ENCODE measurements around the gene NLK.
A peak's percentile ranks its signal among the peaks of the same experiment; 100 is the strongest.
"Not testable (repeated sequence)": the region's sequence is repeated elsewhere in the genome, so short reads cannot be mapped to it uniquely, and the experiment has no call there.

NLK gene

GRCh38 chr17:28204751-28205150 is 162.3 kb downstream of the NLK start:
- DNase-seq: no peak

DNA sequence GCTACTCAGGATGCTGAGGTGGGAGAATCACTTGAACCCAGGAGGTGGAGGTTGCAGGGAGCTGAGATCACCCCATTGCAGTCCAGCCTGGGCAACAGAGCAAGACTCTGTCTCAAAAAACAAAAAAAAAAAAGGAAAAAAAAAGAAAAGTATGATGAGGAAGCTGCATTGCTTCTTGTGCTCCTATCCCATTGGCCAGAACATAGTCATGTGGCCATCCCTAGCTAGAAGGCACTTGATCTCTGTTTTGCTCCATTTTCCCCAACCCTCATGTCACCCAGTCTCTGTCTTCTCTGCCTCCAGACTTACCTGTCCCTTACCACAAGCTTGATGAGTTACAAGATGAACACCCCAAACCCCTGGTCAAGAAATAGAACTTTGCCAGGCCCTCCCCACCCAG is 163.8 kb downstream of the NLK start:
- DNase-seq: no peak

DNA sequence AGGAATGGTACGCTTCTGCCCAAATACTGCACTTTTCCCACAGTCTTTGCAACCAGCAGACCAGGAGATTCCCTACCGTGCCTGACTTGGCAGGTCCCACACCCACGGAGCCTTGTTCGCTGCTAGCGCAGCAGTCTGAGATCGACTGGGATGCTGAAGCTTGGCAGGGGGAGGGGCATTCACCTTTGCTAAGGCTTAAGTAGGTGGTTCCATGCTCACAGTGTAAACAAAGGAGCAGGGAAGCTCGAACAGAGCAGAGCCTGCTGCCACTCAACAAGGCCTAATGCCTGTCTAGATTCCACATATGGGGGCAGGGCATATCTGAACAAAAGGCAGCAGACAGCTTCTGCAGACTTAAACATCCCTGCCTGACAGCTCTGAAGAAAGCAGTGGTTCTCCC is 169.3 kb downstream of the NLK start:
- no peak for DNase-seq

- DNase-seq: not testable (repeated sequence)
Measured at GRCh38 chr17:28213578-28213977, 171.1 kb downstream of the NLK start.

DNA sequence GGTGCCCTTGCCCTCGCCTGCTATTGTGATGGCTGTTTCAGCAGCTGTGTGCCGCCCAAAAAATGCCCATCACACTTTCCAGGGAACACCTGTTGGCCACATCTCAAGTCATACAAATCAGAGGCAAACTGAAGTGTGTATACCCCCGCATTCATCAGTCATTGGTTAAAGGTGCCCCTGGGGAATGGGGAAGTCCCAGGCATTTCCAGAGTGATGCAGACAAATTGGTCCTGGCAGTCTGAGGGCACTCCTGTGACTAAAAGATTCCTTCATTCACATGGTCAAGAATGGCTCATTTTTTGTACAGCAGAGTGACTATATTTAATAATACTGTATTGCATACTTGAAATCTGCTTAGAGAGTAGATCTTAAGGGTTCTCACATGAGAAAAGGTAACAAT is 173.6 kb downstream of the NLK start:
- no peak for DNase-seq

DNA sequence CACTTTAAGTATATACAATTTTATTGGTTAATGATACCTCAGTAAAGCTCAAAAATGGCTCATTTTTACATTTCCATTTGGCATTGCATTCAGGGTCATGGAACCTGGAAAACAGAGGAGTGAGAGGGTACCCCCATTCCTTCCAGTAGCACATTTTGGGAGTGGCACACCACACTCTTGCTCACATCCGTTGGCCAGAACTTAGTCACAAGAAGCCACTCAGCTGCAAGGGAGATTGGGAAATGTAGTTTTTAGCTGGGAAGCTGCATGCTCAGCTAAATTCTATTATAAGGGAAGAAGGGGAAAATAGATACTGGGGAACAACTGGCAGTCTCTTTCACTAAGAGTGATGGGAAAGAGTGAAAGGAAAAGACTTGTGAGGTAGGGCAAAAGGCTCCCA is 174.1 kb downstream of the NLK start:
- DNase-seq: no peak

GRCh38 chr17:28219771-28220170 is 177.3 kb downstream of the NLK start:
- no peak for DNase-seq

GRCh38 chr17:28221751-28222414 is 179.4 kb downstream of the NLK start:
- no peak for DNase-seq

- no peak for DNase-seq
Measured at GRCh38 chr17:28225271-28225670, 182.8 kb downstream of the NLK start.

DNA sequence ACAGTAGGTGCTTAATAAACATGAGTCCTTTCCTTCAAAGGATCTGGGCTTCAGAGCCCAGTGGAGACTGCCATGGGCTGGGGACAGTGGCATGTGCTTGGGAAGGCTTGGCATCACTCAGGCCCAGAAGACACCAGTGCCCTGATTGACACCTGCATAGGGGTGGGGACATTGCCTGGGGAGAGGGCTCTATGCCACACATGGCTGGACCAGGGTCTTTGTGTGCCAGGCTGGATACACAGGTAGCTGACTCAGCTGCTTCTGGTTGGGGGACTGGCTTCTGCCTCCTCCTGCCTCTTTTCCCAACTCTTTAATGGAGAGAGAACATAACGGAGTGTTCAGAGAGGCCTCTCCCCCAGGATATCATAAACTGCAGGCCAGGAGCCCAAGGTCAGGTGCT is 183.4 kb downstream of the NLK start:
- no peak for DNase-seq

- no peak for DNase-seq
Measured at GRCh38 chr17:28226563-28227315, 184.3 kb downstream of the NLK start.

- peak; percentile 95 for DNase-seq
Measured at GRCh38 chr17:28227316-28228108, 185.0 kb downstream of the NLK start.

DNA sequence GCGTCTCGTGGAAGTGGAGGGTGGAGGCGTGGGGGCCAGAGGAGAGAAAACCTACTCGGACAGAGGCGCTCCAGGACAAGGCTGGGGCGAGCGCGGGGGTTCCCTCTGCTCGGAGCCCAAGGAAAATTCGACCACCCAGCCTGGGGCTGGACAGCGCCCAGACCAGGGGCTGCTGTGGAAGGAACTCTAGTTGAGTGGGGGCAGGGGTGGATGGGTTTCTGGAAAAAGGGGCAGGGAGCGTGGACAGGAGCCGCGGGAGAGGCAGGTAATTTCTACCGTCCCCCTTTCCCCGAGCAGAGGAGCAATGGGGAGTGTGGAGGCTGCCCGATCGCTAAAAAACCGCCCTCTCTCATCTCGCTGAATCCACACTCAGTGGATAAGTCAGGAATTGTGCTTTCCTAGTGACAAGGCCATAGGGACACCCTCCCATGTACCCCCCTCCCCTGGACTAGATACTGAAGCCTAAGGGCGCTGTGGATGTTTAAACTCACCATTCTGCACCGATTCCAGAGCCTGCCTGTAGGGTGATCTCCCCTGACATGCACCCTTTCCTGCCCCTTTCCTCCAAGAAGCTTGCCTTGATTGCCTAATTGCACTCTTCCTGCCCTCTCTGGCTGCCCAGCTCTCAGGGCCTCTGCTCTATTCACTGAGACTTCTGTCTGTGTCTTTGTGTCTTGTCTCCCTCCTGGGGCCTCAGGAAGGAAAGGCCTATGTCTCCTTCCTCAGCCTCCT is 185.8 kb downstream of the NLK start:
- no peak for DNase-seq

- no peak for DNase-seq
Measured at GRCh38 chr17:28228986-28229729, 186.7 kb downstream of the NLK start.

GRCh38 chr17:28230011-28230410 is 187.5 kb downstream of the NLK start:
- DNase-seq: no peak

DNA sequence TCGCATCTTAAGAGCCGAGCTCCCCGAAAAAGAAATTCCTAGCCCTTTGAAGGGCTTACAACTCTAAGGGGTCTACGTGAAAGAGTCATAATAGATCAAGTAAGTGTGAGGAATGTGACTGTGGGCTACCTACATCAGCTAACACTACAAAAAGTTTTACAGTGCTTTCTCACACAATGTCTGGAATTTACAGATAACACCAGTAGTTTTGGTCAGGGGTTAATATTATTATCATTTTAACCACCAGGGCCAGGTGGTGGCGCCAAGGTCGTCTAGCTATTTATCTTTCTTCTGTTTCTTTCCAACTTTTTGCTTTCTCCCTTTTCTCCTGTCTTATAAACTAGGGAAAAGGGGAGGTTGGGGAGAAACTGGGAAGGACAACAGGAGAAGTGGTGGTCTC is 188.1 kb downstream of the NLK start:
- DNase-seq: not testable (repeated sequence)

DNA sequence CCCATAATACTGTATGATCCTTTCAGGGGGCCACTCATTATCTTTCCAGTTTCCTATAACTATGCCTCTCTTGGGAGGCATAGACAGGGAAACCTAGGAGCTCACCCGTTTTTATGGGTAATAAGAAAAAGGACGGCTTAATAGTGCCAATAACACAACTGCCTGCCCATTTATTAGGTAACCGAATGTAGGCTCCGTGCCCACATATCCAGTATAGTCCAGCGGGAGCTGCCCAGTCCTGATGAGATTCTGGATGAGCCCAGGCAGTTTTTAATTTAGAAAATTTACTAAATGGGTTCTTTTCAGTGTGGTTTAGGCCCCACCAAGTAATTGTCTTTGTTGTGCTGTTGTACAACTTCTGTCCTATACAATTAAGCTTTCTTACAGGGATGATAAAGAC is 189.1 kb downstream of the NLK start:
- not testable (repeated sequence) for DNase-seq

DNA sequence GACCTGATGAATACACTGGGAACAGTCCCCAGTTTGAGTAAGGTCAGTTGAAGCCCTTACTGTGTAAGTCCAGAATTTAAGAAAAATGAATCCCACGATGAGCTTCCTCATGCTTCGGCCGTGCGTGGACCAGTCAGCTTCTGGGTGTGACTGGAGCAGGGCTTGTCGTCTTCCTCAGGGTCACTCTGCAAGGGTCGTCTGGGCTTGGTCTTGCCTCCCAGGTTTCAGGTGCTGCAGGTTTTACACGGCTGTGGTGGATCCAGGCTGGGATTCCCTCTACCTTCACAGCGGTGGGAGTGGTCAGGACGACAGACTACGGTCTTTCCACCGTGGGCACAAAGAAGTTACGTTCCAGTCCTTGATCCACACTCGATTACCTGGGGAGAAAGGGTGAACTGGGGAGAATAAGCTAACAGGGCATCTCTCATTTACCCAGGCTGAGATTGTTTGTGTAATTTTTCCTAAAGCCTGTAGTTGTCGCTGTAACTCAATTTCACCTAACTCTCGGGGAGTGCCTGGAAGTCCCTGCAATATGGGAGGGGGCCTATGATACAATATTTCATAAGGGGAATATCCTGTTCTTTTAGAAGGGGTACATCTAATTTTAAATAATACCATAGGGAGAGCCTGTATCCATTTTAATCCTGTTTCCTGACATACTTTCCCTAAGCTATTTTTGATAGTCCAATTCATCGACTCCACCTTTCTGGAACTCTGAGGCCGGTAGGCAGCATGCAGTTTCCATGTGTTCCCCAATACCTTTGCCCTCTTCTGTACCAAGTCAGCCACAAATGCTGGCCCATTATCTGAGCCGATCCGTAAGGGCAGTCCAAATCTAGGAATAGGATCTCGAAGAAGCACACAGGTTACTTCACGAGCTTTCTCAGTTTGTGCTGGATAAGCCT is 190.7 kb downstream of the NLK start:
- peak; percentile 30 for DNase-seq

GRCh38 chr17:28233872-28234856 is 191.7 kb downstream of the NLK start:
- DNase-seq: peak; percentile 88
